IPS DF 19.7 (cell line): ENCODE data around the gene TCF4.
A peak's percentile ranks its signal among the peaks of the same experiment; 100 is the strongest.

Experiments used
- DNase-seq: peaks from one replicate; pipeline ENCODE4 v3.0.0-alpha.2; 2013; ENCODE audit warnings: low read depth, low spot score

Gene TCF4

DNA sequence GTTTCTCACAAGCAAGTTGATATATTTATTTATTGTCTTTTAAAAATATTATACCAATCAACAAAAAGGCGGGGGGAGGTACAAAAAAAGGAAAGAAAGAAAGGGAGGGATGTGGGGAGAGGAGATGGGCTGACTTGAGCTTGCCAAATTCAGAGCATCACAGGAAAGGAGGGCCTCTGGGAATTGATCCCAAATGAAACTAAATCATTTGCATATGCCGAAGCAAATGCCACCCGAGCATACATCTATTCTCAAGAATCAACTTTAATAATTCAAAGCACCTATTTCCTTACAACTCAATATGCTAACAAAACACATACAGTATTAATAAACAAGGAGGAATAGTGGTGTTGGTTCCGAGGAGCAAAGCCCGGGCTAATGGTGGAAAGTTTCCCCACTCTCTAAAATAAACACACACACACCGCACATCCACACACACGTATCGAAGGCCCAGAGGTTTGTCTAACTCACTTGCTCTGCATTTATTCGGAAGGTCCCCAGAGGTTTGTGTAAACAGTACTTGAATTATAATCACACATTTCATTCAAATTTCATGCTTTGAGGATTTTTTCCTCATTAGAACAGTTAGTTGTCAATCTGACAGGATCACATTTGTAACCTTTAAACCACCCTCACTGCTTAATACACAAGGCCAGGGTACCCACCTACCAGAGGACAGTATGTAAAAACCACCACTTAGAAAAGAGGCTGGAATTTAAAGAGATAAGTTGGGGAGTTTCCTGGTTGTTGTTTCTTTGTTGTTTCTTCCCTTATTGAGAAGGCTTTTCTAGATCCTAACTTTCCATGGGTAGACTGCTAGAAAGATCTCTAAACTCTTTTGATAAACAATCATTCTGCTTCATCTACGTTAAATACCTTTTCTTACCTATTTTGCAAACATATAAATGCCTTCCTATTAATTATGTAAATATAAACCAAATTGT is 264.7 kb downstream of the TCF4 start:
- DNase-seq = no peak

DNA sequence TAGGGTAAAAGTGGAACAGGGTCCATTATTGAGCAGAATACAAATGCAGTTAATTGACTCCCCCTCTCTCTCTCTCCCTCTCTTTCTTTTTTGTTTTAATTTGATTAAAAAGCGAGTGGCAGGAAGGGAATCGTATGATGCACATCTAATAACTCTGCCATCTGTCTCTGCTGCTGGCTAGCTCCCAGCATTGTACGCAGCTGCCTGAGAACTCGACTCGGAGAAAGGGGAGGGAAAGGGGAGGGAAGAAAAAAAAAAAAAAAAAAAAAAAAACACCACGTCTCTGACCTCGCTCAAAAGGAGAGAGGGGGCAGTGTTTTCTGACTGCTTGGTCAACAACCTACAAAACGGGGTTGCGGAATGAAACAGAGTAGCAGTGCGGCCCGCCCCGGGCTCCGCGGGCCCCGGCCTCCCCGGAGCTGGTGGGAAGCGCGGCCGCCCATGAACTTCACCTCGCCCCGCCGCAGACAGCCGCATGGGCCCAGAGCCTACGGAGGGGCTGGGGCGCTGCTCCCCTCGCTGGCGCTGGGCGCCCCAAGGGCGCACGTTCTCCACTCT is 265.7 kb downstream of the TCF4 start:
- DNase-seq = peak; percentile 50

GRCh38 chr18:55321265-55322177 is 266.5 kb downstream of the TCF4 start:
- DNase-seq = peak; percentile 54

GRCh38 chr18:55320424-55321264 is 267.3 kb downstream of the TCF4 start:
- DNase-seq = no peak

DNA sequence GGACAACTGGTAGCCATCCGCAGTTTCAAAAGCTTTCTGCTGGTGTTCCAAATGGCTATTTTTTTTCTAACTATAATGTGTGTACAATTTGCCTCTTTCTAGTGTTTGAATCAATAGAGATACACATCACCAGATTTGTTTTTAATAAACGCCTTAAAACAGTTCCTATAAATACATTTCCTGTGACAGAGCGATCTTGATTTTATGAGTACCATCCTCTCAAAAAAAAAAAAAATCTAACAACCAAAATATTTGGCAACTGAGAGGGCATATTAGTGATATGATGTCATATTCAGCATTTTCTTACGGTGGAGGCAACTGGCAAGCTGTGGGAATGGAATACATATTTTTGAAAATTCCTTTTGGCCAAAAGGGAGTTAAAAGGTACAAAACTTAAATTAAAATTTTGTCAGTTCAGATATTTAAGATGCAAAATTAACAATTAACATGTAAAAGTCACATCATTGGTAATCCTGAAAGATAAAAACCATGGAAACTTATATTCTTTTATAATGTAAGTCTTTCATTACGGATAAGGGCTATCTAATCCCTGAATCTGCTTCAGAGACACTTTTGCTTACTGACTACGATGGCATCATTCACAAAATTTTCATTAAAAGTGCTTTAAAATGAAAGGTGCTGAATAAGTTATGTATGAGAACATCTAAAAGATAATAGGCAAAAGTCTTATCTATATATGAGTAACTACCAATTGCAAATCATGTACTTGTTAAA is 268.4 kb downstream of the TCF4 start:
- no peak for DNase-seq

- DNase-seq = no peak
Measured at GRCh38 chr18:55318951-55319441, 269.0 kb downstream of the TCF4 start.

GRCh38 chr18:55317864-55318263 is 270.1 kb downstream of the TCF4 start:
- no peak for DNase-seq

GRCh38 chr18:55317324-55317723 is 270.7 kb downstream of the TCF4 start:
- no peak for DNase-seq

- DNase-seq = no peak
Measured at GRCh38 chr18:55316486-55317184, 271.4 kb downstream of the TCF4 start.

GRCh38 chr18:55314615-55315237 is 273.3 kb downstream of the TCF4 start:
- no peak for DNase-seq

GRCh38 chr18:55314031-55314430 is 274.0 kb downstream of the TCF4 start:
- no peak for DNase-seq

DNA sequence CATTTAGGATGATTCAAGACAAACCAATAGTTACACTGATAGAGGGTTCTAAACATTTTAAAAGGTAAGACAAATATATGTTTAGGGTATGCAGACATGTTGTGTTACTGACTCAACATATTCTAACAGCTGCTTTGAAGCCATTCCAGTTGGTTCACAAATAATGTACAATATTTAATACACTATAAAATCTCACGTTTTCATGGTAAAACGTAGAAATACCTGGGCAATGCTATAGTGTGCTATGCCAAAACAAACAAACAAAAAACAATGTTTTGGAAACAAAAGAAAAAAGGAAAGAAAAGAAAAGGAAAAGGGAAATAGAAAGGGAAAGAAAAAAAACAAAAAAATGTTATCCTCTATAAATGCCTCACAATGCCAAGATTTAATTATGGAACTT is 277.1 kb downstream of the TCF4 start:
- DNase-seq = no peak

DNA sequence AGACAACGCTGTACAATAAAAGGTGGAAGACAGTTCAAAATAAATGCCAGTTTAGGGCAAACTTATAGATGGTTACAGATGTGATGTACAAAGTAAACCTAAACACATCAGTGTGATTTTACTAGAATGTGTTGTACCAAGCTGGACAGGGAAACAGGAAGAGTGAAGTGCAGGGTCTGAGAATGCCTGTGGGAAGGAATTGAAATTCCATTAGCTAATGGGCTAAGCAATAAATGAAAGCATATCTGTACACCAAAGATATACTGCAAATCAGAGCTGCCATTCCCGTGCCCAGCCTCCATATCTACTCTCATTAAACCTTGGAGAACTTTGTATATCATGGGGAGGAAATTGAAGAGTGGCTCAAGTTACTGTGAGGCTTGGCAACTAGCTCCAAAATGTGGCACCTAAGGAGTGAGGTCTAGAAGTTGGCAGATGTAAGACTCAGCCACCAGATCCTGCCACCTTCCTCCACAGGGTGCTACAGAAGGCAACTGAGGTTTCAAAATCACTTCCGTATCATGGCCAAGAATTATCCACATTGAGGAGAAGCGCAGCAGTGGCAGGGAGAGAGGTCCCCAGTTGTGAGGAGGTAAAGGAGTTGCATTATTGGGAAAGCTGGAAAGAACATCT is 277.8 kb downstream of the TCF4 start:
- DNase-seq = no peak

DNA sequence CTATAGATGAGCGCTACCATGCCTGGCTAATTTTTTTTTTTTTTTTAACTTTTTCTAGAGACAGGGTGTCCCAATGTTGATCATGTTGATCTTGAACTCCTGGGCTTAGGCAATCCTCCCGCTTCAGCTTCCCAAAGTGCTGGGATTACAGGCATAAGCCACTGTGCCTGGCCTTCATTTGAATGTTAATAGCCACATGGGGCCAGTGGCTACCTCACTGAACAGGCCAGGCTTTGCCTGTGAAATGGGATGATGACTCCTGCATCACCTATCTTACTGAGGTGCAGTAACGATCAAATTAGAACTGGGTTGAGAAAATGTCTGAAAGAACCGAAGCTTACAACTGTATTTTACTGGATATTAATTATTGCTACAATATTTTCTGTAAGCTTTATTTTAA is 278.7 kb downstream of the TCF4 start:
- DNase-seq = no peak

GRCh38 chr18:55307505-55307904 is 280.5 kb downstream of the TCF4 start:
- DNase-seq = no peak

- DNase-seq = no peak
Measured at GRCh38 chr18:55306359-55307024, 281.5 kb downstream of the TCF4 start.

- DNase-seq = no peak
Measured at GRCh38 chr18:55302167-55302833, 285.7 kb downstream of the TCF4 start.

DNA sequence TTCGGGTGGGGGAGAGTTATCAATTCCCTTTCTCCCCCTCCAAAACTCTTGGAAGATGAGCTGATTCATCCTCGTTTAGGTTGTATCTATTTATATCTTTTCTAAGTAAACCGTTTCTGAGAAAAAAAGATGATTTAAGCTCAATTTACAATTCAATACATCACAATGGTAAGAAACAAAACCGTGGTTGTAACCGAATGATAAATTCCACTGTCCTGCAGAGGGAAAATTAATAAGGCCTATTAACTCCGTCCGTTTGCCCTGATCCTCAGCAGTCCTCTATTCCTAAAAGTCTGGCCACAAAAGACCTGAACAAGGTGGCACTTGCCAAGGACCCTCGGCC is 286.2 kb downstream of the TCF4 start:
- DNase-seq = no peak
